NT2/D1 (cell line): ENCODE measurements around the gene AGO3.

Experiments
- DNase-seq: peaks from one replicate; pipeline ENCODE4 v3.0.0-alpha.2; 2011; ENCODE audit warnings: low read depth, low spot score
- H3K27me3 ChIP-seq: 2 replicates; pipeline ENCODE4 v1.6.0; 2011; ENCODE audit warnings: mild to moderate bottlenecking; ENCODE audit not compliant: insufficient read length, insufficient read depth
- H3K36me3 ChIP-seq: 2 replicates; pipeline ENCODE4 v1.6.1; 2011; ENCODE audit warnings: mild to moderate bottlenecking, low read length, mixed read lengths; ENCODE audit not compliant: insufficient read depth, insufficient read length
- H3K4me1 ChIP-seq: 2 replicates; pipeline ENCODE4 v1.5.1; 2011; ENCODE audit not compliant: insufficient read depth, insufficient read length
- H3K4me3 ChIP-seq: 2 replicates; pipeline ENCODE4 v1.5.1; 2011; ENCODE audit warnings: low read depth; ENCODE audit not compliant: insufficient read length
- H3K9ac ChIP-seq: 2 replicates; pipeline ENCODE4 v1.6.0; 2011; ENCODE audit warnings: low read depth; ENCODE audit not compliant: insufficient read length
- H3K9me3 ChIP-seq: 2 replicates; pipeline ENCODE4 v1.5.1; 2011; ENCODE audit warnings: mild to moderate bottlenecking, low read length; ENCODE audit not compliant: insufficient read depth
- SUZ12 ChIP-seq: IDR thresholded peaks from 2 replicates; pipeline ENCODE4 v1.6.1; 2011; ENCODE audit not compliant: insufficient read length, insufficient read depth; ENCODE audit errors: extremely low read depth
- YY1 ChIP-seq: IDR thresholded peaks from 2 replicates; pipeline ENCODE4 v1.6.1; 2011; ENCODE audit not compliant: insufficient read length, insufficient read depth
- ZNF274 ChIP-seq: IDR thresholded peaks from 2 replicates; pipeline ENCODE4 v1.6.1; 2011; ENCODE audit warnings: mild to moderate bottlenecking, low read depth, low read length

The AGO3 gene

GRCh38 chr1:36089393-36090121 lies 158.7 kb downstream of the AGO3 start:
- Histone ChIP-seq H3K4me1 (peaks cover 33% of the 10 kb centered on the region), H3K9ac (peak overlapping the region; percentile 97), H3K9me3 (no peaks in the 10 kb centered on the region), H3K4me3 (peak overlapping the region; percentile 98), H3K27me3 (peaks cover 7% of the 10 kb centered on the region), H3K36me3 (peaks cover 53% of the 10 kb centered on the region)
- DNase-seq: no peak
- no peak for TF ChIP-seq YY1
- TF ChIP-seq ZNF274: no peak
- no peak for TF ChIP-seq SUZ12

DNA sequence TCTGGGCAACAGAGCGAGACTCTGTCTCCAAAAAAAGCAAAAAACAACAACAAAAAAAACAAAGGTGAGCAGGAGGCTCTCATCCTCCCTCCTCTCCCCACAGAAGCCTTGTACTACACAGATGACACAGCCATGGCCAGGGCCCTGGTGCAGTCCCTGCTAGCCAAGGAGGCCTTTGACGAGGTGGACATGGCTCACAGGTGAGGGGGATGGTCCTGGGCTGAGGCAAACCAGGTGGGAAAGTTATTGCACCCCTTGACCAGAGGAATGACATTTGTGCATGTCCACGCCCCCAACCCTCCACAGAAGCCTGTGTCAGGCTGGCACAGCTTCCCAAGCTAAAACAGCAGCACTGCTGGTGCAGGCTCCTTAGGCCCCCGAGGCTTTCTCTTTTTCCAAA lies 160.2 kb downstream of the AGO3 start:
- H3K9ac ChIP-seq: no peak overlapping the region

DNA sequence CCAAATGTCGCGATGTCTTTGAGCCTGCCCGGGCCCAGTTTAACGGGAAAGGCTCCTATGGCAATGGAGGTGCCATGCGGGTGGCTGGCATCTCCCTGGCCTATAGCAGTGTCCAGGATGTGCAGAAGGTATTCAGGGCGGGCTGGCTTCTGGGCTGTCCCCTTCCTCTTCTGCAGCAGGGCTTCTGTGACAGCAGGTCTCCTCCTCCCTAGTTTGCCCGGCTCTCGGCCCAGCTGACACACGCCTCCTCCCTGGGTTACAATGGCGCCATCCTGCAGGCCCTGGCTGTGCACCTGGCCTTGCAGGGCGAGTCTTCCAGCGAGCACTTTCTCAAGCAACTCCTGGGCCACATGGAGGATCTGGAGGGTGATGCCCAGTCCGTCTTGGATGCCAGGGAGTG lies 160.8 kb downstream of the AGO3 start:
- peaks cover 74% of the 10 kb centered on the region for H3K36me3 ChIP-seq
- H3K27me3 ChIP-seq: no peaks in the 10 kb centered on the region
- H3K4me1 ChIP-seq: peaks cover 28% of the 10 kb centered on the region
- TF ChIP-seq YY1 (no peak), SUZ12 (no peak), ZNF274 (no peak)
- H3K4me3 ChIP-seq: no peak overlapping the region
- H3K9me3 ChIP-seq: no peaks in the 10 kb centered on the region
- peak overlapping the region; percentile 1 for H3K9ac ChIP-seq
- no peak for DNase-seq

More for the DNA sequence above, 160.2 kb downstream of the AGO3 start:
- TF ChIP-seq YY1 (no peak), ZNF274 (no peak), SUZ12 (no peak)
- H3K9me3 ChIP-seq: no peaks in the 10 kb centered on the region
- H3K4me1 ChIP-seq: peaks cover 29% of the 10 kb centered on the region
- no peak for DNase-seq
- H3K4me3 ChIP-seq: no peak overlapping the region
- H3K27me3 ChIP-seq: no peaks in the 10 kb centered on the region
- H3K36me3 ChIP-seq: peaks cover 69% of the 10 kb centered on the region

DNA sequence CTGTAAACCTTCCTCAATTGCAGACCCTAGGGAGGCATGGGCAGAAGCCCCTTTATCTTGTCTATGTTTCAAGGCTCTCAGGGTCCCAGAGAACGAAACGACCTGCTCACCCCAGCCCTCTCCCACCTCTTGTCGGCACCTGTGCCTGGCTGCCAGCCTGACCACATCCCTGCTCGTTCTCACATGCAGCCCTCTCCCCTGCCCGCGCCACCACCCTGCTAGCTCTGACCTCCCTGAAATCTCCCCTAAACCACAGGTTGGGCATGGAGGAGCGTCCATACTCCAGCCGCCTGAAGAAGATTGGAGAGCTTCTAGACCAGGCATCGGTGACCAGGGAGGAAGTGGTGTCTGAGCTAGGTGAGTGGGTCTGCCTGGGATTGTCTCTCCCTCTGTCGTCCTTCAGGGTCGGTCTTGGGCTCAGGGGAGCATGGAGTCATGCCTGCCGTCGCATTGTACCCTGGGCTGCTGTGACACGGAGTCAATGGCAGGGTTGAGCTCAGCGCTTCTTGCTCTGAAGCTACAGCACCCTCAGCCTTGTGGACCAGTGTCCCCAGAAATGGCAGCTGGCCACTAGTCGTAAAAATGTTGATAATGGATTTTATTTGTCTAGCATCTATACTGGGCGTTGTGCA lies 161.4 kb downstream of the AGO3 start:
- H3K36me3 ChIP-seq: peaks cover 77% of the 10 kb centered on the region

GRCh38 chr1:36092798-36093185 lies 161.9 kb downstream of the AGO3 start:
- H3K4me3 ChIP-seq: no peak overlapping the region
- H3K36me3 ChIP-seq: peaks cover 77% of the 10 kb centered on the region
- no peak for DNase-seq
- peaks cover 29% of the 10 kb centered on the region for H3K4me1 ChIP-seq
- no peaks in the 10 kb centered on the region for H3K27me3 ChIP-seq
- no peak overlapping the region for H3K9ac ChIP-seq
- H3K9me3 ChIP-seq: no peaks in the 10 kb centered on the region
- TF ChIP-seq ZNF274 (no peak), YY1 (no peak), SUZ12 (no peak)

More for the DNA sequence above, 161.4 kb downstream of the AGO3 start:
- TF ChIP-seq SUZ12: no peak
- TF ChIP-seq YY1: no peak
- TF ChIP-seq ZNF274: no peak
- peaks cover 28% of the 10 kb centered on the region for H3K4me1 ChIP-seq
- H3K4me3 ChIP-seq: no peak overlapping the region
- H3K9me3 ChIP-seq: no peaks in the 10 kb centered on the region
- peak overlapping the region; percentile 1 for H3K9ac ChIP-seq
- DNase-seq: no peak
- H3K27me3 ChIP-seq: no peaks in the 10 kb centered on the region

- H3K36me3 ChIP-seq: peaks cover 77% of the 10 kb centered on the region
- no peaks in the 10 kb centered on the region for H3K27me3 ChIP-seq
- no peak overlapping the region for H3K4me3 ChIP-seq
- peaks cover 27% of the 10 kb centered on the region for H3K4me1 ChIP-seq
- DNase-seq: no peak
- H3K9ac ChIP-seq: no peak overlapping the region
- TF ChIP-seq YY1: no peak
- TF ChIP-seq SUZ12: no peak
- no peak for TF ChIP-seq ZNF274
- H3K9me3 ChIP-seq: no peaks in the 10 kb centered on the region
Measured at GRCh38 chr1:36093226-36093625, 162.3 kb downstream of the AGO3 start.

GRCh38 chr1:36093929-36094328 lies 163.0 kb downstream of the AGO3 start:
- H3K4me1 ChIP-seq: peaks cover 24% of the 10 kb centered on the region
- H3K9me3 ChIP-seq: no peaks in the 10 kb centered on the region
- H3K9ac ChIP-seq: no peak overlapping the region
- no peak for DNase-seq
- no peaks in the 10 kb centered on the region for H3K27me3 ChIP-seq
- no peak overlapping the region for H3K4me3 ChIP-seq
- H3K36me3 ChIP-seq: peaks cover 77% of the 10 kb centered on the region
- TF ChIP-seq YY1 (no peak), ZNF274 (no peak), SUZ12 (no peak)
